GM18499 (cell line): ENCODE measurements around the gene TSEN34.
"Not testable (repeated sequence)": the region's sequence is repeated elsewhere in the genome, so short reads cannot be mapped to it uniquely, and the experiment has no call there.

Source experiments
- ATAC-seq: cut with Tn5 transposase; IDR thresholded peaks from one replicate; pipeline ENCODE4 v1.9.1; 2021; ENCODE audit warnings: moderate number of reproducible peaks; ENCODE audit not compliant: insufficient read depth, unreplicated experiment

Gene TSEN34

GRCh38 chr19:54160182-54160811, 30.8 kb upstream of the TSEN34 start:
- no peak for ATAC-seq

- no peak for ATAC-seq
Observed at GRCh38 chr19:54160854-54161253, 30.3 kb upstream of the TSEN34 start.

DNA sequence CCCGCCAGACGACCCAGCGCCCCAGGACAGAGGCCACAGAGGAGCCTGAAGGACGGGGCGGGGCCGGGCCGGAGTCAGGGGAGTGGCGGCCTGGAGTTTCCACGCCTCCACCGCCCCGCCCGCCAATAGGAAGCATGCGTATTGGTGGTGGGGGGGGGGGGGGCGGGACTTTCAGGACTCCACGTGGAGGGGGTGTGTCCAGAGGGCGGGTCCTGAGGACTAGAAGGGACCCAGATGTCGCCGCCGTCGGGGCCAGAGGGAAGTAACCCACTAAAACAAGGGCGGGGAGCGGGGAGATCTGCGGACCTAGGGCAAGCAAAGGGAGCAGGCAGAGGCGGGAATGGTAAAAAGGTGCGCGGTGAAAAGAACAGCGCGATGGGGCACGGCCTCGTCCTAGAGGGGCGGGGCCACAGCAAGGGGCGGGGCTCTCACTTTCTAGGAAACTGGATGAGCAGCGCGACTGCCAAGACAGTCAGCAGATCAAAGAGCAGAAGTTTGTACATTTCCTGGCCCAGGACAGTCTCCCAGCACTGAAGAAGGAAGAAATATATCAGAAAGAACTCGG, 28.8 kb upstream of the TSEN34 start:
- ATAC-seq, result no peak

DNA sequence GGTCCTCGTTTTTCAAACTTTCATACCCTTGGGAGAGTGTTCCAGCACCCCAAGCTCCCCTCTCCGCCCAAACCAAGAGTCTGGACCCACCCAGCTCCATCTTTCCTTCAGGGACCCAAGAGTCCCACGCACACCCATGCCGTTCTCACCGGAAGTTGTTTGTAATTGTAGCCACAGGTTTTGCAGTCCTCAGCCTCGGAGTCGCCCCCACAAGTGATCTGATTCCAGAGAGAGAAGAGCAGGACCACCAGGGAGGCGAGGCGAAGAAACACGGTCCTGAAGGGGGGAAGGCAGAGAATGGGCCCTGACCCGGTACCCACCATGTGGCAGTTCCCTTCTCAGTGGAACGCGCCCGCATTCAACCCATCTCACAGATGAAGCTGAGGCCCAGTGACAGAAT, 28.2 kb upstream of the TSEN34 start:
- ATAC-seq, result no peak

DNA sequence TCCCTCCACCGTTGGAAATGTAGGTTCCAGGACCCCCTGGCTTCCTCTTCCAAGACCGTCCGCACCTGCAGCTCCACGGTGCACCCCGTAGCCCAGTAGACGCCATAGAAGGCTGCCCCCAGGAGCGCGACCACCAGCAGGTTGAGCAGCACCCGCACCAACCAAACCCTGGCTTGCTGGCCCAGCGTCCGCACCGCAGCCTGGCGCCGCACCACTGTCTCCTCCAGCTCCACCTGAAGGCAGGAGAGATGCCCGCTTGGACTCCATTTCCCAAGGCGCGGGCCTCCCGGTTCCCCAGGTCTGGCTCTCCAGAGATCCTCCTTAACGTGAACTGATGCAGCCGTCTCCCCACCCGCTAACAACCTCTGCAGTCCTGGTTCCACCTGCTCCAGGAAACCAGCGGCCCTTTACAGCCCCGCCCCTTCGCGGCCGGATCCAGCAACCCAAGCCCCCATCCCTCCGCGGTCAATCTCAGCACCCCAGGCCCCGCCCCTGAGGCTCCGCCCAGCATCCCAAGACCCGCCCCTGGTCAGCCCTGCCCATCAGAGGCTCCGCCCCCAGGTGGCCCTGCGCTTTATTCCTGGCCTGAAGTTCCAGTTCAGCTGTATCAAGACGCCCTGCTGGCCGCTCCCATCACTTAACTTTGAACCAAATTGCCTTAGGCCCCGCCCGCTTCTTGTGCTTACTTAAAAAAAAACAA, 26.6 kb upstream of the TSEN34 start:
- no peak for ATAC-seq

- ATAC-seq, result no peak
Observed at GRCh38 chr19:54165222-54165621, 25.9 kb upstream of the TSEN34 start.

GRCh38 chr19:54168174-54168917, 22.8 kb upstream of the TSEN34 start:
- ATAC-seq, result no peak

DNA sequence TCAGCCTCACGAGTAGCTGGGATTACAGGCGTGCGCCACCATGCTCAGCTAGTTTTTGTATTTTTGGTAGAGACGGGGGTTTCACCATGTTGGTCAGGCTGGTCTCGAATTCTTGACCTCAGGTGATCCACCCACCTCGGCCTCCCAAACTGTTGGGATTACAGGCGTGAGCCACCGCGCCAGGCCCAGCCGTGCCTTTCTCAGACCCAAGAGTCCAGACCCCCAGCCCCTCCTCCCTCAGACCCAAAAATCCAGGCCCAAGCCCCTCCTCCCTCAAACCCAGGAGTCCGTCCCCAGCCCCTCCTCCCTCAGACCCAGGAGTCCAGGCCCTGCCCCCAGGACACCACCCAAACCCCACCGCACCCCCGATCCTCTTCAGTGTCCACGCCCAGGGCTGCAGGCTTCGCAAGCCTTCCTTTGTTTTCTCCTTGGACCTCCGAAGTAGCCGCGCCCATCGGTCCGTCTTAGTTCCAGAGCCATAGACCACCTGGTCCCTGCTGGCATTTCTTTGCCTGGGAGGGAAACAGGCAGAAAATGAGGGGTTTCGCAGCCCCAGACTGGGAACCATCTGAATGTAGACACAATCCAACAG, 21.9 kb upstream of the TSEN34 start:
- no peak for ATAC-seq

DNA sequence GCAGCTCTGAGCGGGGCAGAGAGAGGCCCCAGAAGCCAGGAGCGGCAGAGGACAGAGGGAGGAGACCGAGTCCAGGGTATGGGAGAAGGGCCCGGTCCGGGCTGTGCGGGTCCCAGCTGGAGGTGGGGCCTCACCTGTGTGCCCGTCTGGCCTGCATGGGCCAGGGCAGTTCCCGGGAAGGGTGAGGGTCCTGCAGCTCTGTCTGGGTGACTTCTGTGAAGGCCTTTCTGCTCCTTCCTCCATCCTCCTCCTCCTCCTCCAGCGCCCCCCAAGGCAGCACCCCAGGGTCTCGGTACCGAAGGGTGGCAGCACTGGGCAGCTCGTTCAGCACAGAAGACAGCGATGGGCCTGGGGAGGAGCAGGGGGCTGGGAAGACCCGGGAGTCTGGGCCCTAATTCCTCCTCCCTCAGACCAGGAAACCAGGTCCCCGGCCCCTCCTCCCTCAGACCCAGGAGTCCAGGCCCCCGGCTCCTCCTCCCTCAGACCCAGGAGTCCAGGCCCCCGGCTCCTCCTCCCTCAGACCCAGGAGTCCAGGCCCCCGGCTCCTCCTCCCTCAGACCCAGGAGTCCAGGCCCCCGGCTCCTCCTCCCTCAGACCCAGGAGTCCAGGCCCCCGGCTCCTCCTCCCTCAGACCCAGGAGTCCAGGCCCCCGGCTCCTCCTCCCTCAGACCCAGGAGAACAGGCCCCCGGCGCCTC, 19.2 kb upstream of the TSEN34 start:
- not testable (repeated sequence) for ATAC-seq

GRCh38 chr19:54172471-54173358, 18.4 kb upstream of the TSEN34 start, which contains the start of gene TMC4:
TSS of gene TMC4 (minus strand) at chr19:54173160. CDS start at chr19:54173117, 43 bp downstream.
- ATAC-seq, result no peak

GRCh38 chr19:54173359-54173699, 17.8 kb upstream of the TSEN34 start:
- ATAC-seq, result no peak

DNA sequence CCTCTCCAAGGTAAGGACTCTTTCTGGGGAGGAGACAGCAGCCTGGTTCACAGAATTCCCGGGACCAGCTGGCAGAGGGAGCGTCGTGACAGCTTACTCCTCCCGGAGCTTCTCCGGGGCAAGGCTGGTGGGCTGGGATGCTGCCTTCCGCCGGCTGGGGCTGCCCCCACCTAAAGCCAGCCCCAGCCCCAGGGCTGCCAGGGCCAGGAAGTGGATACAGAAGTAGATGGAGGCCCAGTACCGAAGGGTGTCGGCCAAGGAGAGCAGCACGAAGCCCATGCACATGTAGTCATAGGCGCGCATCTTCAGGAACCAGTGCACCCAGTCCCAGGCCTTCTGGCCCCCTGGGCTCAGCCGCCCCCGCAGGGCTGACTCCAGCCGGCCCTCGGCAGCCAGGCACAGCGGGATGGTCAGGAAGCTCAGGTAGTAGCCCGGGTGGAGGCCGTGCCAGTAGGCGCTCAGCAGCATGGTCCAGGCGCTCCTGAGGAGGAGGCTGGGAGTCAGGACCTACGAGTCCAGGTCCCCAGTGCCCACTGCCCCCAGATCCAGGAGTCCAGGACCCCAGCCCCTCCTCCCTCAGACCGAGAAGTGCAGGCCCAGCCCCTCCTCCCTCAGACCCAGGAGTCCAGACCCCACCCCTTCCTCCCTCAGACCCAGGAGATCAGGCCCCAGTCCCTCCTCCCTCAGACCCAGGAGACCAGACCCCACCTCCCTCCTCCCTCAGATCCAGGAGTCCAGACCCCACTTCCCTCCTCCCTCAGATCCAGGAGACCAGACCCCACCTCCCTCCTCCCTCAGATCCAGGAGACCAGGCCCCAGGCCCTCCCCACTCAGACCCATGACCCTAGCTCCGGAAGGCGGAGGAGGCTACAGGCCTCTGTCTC, 16.9 kb upstream of the TSEN34 start:
- no peak for ATAC-seq

DNA sequence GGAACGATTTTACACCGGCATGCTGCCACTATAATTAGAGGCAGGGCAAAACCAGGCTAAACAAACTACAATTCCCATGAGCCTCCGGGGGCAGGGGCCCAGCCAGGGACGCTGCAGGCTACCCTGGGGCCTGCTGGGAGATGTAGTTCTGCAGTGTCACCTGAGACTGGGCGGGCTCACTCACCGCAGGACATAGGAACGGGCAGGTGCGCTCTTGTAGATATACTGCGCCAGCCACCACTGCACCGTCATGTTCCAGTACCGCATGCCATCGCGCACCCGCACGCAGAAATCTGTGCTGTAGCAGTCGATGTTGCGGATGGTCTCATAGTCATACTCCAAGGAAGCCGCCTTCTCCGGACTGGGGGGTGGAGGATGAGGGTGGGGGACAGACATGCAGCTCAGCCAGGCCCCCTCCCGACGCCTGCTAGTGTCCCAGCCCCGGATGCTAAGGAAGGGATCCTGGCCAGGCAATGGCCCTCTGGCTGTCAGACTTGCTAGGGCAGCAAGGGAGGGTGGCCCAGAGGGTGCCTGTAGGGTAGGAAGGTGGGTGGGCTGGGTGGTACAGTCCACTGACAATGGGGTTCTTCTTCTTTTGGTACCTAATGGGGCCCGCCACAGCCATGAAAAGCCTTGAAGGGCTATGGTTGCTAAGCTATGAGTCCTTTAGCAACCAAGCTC, 12.4 kb upstream of the TSEN34 start:
- ATAC-seq, result no peak

GRCh38 chr19:54179262-54179852, 11.8 kb upstream of the TSEN34 start:
- no peak for ATAC-seq

- no peak for ATAC-seq
Observed at GRCh38 chr19:54179921-54180461, 11.1 kb upstream of the TSEN34 start.

GRCh38 chr19:54180691-54181091, 10.4 kb upstream of the TSEN34 start:
- no peak for ATAC-seq

DNA sequence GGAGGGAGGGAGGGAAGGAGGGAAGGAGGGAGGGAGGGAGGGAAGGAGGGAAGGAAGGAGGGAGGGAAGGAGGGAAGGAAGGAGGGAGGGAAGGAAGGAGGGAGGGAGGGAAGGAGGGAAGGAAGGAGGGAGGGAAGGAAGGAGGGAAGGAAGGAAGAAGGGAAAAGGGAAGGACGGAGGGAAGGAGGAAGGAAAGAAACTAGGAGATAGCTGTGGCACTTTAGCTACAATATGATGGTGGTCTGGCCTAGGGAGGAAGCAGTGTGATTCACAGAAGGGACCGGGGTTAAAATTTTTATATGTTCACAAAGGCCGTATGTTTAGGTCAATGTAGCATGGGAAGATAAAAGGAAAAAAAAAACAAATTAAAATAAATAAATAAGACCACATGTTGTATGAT, 9.2 kb upstream of the TSEN34 start:
- not testable (repeated sequence) for ATAC-seq
